IMR-90 (cell line): ENCODE data around the gene CHST6. TPM values are rescaled to one million over a fixed set of nuclear protein-coding genes. Genes with fewer than 3 reads are reported as not detected.

Source experiments
- ATAC-seq: fragments of 200-7000 bp; cut with Tn5 transposase; 2 replicates; pipeline ENCODE4 v1.9.1; 2020; ENCODE audit warnings: low read depth, mild to moderate bottlenecking, moderate library complexity
- BruUV-seq: library from RNA; stranded (reverse); fragments of 400-500 nt; replicated peaks from 2 replicates; lab custom pipeline; 2021; lab: Mats Ljungman, UMichigan
- CTCF ChIA-PET: fragments of 300-600 bp; formaldehyde crosslinking; extraction: SDS; loops from one replicate; lab custom pipeline; 2021; ENCODE audit warnings: antibody characterized with exemption; lab: Yijun Ruan, JAX
- POLR2A ChIA-PET: fragments of 300-600 bp; sonication (Branson Sonifier 250); formaldehyde crosslinking; loops from one replicate; lab custom pipeline; 2022; ENCODE audit warnings: antibody characterized with exemption; ENCODE audit not compliant: unreplicated experiment; lab: Charles Lee
- DNase-seq: peaks from one replicate; pipeline ENCODE4 v3.0.0; 2013
- H2AFZ ChIP-seq: replicated peaks from 2 replicates; pipeline ENCODE3; 2013; ENCODE audit warnings: low read length, mild to moderate bottlenecking; ENCODE audit not compliant: poor library complexity
- H2AK5ac ChIP-seq: 2 replicates; pipeline ENCODE4 v1.6.1; 2013; ENCODE audit warnings: low read depth, low read length, inconsistent platforms
- H2AK9ac ChIP-seq: replicated peaks from 2 replicates; pipeline ENCODE3; 2013; ENCODE audit warnings: mild to moderate bottlenecking, low read depth, low read length, moderate library complexity; ENCODE audit not compliant: poor library complexity
- H2BK120ac ChIP-seq: 2 replicates; pipeline ENCODE4 v1.6.1; 2013; ENCODE audit warnings: low read depth, low read length, inconsistent platforms
- H2BK15ac ChIP-seq: 3 replicates; pipeline ENCODE4 v1.6.1; 2013; ENCODE audit warnings: low read depth, low read length, inconsistent platforms
- H2BK20ac ChIP-seq: 2 replicates; pipeline ENCODE4 v1.6.1; 2013; ENCODE audit warnings: low read depth, mild to moderate bottlenecking, inconsistent platforms, low read length, moderate library complexity
- H2BK5ac ChIP-seq: 2 replicates; pipeline ENCODE4 v1.6.1; 2013; ENCODE audit warnings: mild to moderate bottlenecking, low read depth, low read length, inconsistent platforms; ENCODE audit not compliant: poor library complexity, severe bottlenecking
- H3K14ac ChIP-seq: replicated peaks from 2 replicates; pipeline ENCODE4 v1.6.1; 2013; ENCODE audit warnings: low read depth, low read length, inconsistent platforms
- H3K18ac ChIP-seq: 2 replicates; pipeline ENCODE4 v1.6.1; 2013; ENCODE audit warnings: low read depth, low read length, control low read depth
- H3K23ac ChIP-seq: 2 replicates; pipeline ENCODE4 v1.6.1; 2013; ENCODE audit warnings: low read depth, low read length, inconsistent platforms
- H3K27ac ChIP-seq: 2 replicates; pipeline ENCODE4 v1.5.1; 2013; ENCODE audit warnings: mild to moderate bottlenecking, control low read depth, low read length; ENCODE audit not compliant: insufficient read depth
- H3K27me3 ChIP-seq: 2 replicates; pipeline ENCODE4 v1.6.1; 2013; ENCODE audit warnings: low read length; ENCODE audit not compliant: control insufficient read depth, insufficient read depth
- H3K36me3 ChIP-seq: 2 replicates; pipeline ENCODE4 v1.6.1; 2013; ENCODE audit warnings: low read length, mixed read lengths; ENCODE audit not compliant: control insufficient read depth, insufficient read depth
- H3K4ac ChIP-seq: 2 replicates; pipeline ENCODE4 v1.6.1; 2013; ENCODE audit warnings: low read depth, low read length, inconsistent platforms
- H3K4me1 ChIP-seq: 2 replicates; pipeline ENCODE4 v1.6.1; 2013; ENCODE audit warnings: low read length, mixed read lengths; ENCODE audit not compliant: control insufficient read depth, insufficient read depth
- H3K4me2 ChIP-seq: 2 replicates; pipeline ENCODE4 v1.6.1; 2013; ENCODE audit warnings: low read depth, mild to moderate bottlenecking, control low read depth, low read length, moderate library complexity
- H3K4me3 ChIP-seq: 2 replicates; pipeline ENCODE4 v1.5.1; 2013; ENCODE audit warnings: low read depth, mild to moderate bottlenecking, control low read depth, low read length, moderate library complexity; ENCODE audit not compliant: insufficient read depth
- H3K56ac ChIP-seq: 2 replicates; pipeline ENCODE4 v1.6.1; 2013; ENCODE audit warnings: low read length, inconsistent platforms; ENCODE audit not compliant: insufficient read depth; ENCODE audit errors: extremely low read depth
- H3K79me1 ChIP-seq, 2 experiments: 2 replicates each; pipeline ENCODE4 v1.6.1; 2013; ENCODE audit warnings: low read length in 2 of 2, inconsistent platforms in 1 of 2, low read depth in 1 of 2
- H3K9ac ChIP-seq: 2 replicates; pipeline ENCODE4 v1.6.1; 2013; ENCODE audit warnings: low read depth, low read length, control low read depth
- H3K9me1 ChIP-seq: 2 replicates; pipeline ENCODE4 v1.6.1; 2013; ENCODE audit warnings: low read length, inconsistent platforms; ENCODE audit not compliant: insufficient read depth
- H3K9me3 ChIP-seq: 2 replicates; pipeline ENCODE4 v1.6.1; 2013; ENCODE audit warnings: low read length; ENCODE audit not compliant: control insufficient read depth, insufficient read depth
- H4K20me1 ChIP-seq: 2 replicates; pipeline ENCODE4 v1.6.1; 2013; ENCODE audit warnings: low read length, inconsistent platforms; ENCODE audit not compliant: insufficient read depth
- H4K5ac ChIP-seq: 2 replicates; pipeline ENCODE4 v1.6.1; 2013; ENCODE audit warnings: mild to moderate bottlenecking, low read depth, low read length, control low read depth
- H4K8ac ChIP-seq, 2 experiments: 2 replicates each; pipeline ENCODE4 v1.6.1; 2013; ENCODE audit warnings: low read depth in 2 of 2, low read length in 2 of 2, control low read depth in 1 of 2, inconsistent platforms in 1 of 2
- H4K91ac ChIP-seq: 2 replicates; pipeline ENCODE4 v1.6.1; 2013; ENCODE audit warnings: low read depth, low read length, inconsistent platforms; ENCODE audit not compliant: insufficient read depth
- MAZ ChIP-seq: IDR thresholded peaks from 2 replicates; pipeline ENCODE4 v1.6.1; 2012; ENCODE audit warnings: low read depth, mild to moderate bottlenecking, low read length, improper control_type of control experiment, moderate library complexity, borderline replicate concordance
- WGBS, 2 experiments: methylation state at CpG; one replicate each; pipeline versions ENCODE4 v1.1.5 to v1.1.7; 2013; ENCODE audit warnings: missing lambda C conversion rate in 2 of 2; ENCODE audit not compliant: insufficient read length in 1 of 2; ENCODE audit errors: extremely low coverage in 2 of 2; 5-methylcytosine and 5-hydroxymethylcytosine counted together
- dilution Hi-C: fragments of 300-500 bp; cut with HindIII; formaldehyde crosslinking; loops from one replicate; pipeline ENCODE4 v1.14.3; 2018; ENCODE audit warnings: low sequenced_read_pairs; ENCODE audit not compliant: unreplicated experiment
- in situ Hi-C: fragments of 300-500 bp; cut with MboI; formaldehyde crosslinking; loops from 3 replicates; pipeline ENCODE4 v1.14.3; 2019; ENCODE audit warnings: low sequenced_read_pairs, inconsistent platforms, mixed read lengths
- intact Hi-C: fragments of 100-400 bp; cut with micrococcal nuclease; formaldehyde crosslinking; loops from 2 replicates; pipeline ENCODE4 v1.10.0; 2022
- polyA plus RNA-seq, 3 experiments: library from polyadenylated mRNA; depleted of rRNA; stranded (reverse); fragments of >200 nt; gene quantifications; 2 replicates each; pipeline ENCODE4 v1.2.3, GENCODE V29; 2012; ENCODE audit warnings: low replicate concordance in 1 of 3
- total RNA-seq: library from RNA; depleted of rRNA; stranded (reverse); fragments of >200 nt; gene quantifications from 2 replicates; pipeline ENCODE4 v1.2.3, GENCODE V29; 2012

CHST6 gene
- total and polyA plus RNA-seq, 2 of the 4 experiments (the other 2 are of a cell fraction), result under 0.01 to 0.12 TPM

DNA sequence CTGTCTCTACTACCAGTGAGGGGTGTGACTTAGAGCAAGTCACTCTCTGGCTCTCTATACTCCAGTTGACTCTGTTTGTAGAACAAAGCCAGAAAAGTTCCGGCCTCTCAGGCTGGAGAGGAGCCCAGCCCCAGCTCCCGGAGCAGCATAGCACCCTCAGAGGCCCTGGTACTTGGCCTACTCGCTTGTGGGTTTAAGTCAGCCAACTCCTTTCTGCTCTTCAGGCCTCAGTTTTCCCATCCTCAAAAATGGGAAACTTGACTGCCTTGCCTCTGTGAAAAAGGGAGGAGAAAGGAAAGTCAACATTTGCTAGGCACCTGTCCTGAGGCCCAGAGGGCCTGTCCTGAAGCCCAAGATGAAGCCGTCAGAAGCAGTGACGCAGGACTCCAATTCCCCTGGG, 1.1 kb downstream of the CHST6 start:
- H3K18ac ChIP-seq, result no peak overlapping the region
- H3K36me3 ChIP-seq, result no peaks in the 10 kb centered on the region
- intact Hi-C loops (no loop called here), dilution Hi-C loops (no loop called here), in situ Hi-C loops (no loop called here)
- no peaks in the 10 kb centered on the region for H3K9me1 ChIP-seq
- H2AFZ ChIP-seq, result no peak overlapping the region
- no peak overlapping the region for H3K4me2 ChIP-seq
- H2BK20ac ChIP-seq, result no peak overlapping the region
- H2BK5ac ChIP-seq, result no peak overlapping the region
- H4K5ac ChIP-seq, result no peak overlapping the region
- H2BK120ac ChIP-seq, result no peak overlapping the region
- no peak overlapping the region for H2AK9ac ChIP-seq
- no peaks in the 10 kb centered on the region for H4K20me1 ChIP-seq
- H3K27me3 ChIP-seq, result peaks cover 17% of the 10 kb centered on the region
- no peak overlapping the region for H3K14ac ChIP-seq
- H3K9me3 ChIP-seq, result no peaks in the 10 kb centered on the region
- H3K23ac ChIP-seq, result no peak overlapping the region
- BruUV-seq, result no TSS peak
- no CpG with 5 or more reads among the region's 5 CpGs for WGBS, 2 experiments
- DNase-seq (no peak), ATAC-seq (no peak)
- no peak for TF ChIP-seq MAZ
- POLR2A ChIA-PET, result no interaction called here
- no peak overlapping the region for H3K27ac ChIP-seq
- CTCF ChIA-PET, result interaction anchor here (0.8 kb wide), 1 partner anchor 23 kb away, joined by 3 read pairs; no protein-coding TSS in a partner anchor
- H3K4me1 ChIP-seq, result peaks cover 1% of the 10 kb centered on the region; the same call in 1 of the 2 replicates
- H3K79me1 ChIP-seq, result no peaks in the 10 kb centered on the region
- no peak overlapping the region for H2BK15ac ChIP-seq
- no peak overlapping the region for H4K8ac ChIP-seq
- no peak overlapping the region for H3K9ac ChIP-seq
- no peak overlapping the region for H3K4me3 ChIP-seq
- H4K91ac ChIP-seq, result no peak overlapping the region
- no peak overlapping the region for H2AK5ac ChIP-seq
- H3K56ac ChIP-seq, result no peak overlapping the region
- H3K4ac ChIP-seq, result no peak overlapping the region
